ENCODE results near the gene BCL2L12.

The BCL2L12 gene

DNA sequence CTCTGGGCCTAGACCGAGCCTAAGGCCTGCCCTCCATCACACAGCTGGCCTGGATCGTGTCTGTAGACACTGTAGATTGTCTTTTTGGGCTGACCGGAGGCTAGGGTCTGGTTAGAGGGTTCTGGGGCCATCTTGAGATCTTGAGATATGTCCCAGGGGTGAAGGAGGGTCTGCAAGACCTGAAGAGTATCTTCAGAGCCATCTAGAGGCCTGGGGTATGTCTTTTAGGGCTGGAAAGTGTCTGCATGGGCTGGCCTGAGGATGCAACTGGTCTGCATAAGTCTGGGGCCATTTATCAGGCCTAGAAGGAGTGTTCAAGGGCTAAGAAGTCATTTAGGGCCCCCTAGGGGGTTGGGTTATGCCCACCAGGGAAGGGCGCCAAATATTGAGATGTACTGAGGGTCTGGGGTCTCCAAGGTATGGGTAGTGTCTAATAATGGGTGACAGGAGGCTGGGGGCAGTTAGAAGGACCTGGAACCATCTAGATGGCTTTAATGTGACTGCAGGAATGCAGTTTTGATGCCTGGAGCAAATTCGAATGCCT lies 23.2 kb upstream of the BCL2L12 start:
- Histone ChIP-seq H3K36me3 (peaks cover 23% of the 10 kb centered on the region), H3K9me3 (no peaks in the 10 kb centered on the region), H3K27me3 (no peaks in the 10 kb centered on the region), H3K4me1 (peaks cover 8% of the 10 kb centered on the region), H3K4me3 (ENCODE audit: low read depth, low read length) (peak overlapping the region; percentile 84)
- DNase-seq: no peak
- TF ChIP-seq, protein P1, sequence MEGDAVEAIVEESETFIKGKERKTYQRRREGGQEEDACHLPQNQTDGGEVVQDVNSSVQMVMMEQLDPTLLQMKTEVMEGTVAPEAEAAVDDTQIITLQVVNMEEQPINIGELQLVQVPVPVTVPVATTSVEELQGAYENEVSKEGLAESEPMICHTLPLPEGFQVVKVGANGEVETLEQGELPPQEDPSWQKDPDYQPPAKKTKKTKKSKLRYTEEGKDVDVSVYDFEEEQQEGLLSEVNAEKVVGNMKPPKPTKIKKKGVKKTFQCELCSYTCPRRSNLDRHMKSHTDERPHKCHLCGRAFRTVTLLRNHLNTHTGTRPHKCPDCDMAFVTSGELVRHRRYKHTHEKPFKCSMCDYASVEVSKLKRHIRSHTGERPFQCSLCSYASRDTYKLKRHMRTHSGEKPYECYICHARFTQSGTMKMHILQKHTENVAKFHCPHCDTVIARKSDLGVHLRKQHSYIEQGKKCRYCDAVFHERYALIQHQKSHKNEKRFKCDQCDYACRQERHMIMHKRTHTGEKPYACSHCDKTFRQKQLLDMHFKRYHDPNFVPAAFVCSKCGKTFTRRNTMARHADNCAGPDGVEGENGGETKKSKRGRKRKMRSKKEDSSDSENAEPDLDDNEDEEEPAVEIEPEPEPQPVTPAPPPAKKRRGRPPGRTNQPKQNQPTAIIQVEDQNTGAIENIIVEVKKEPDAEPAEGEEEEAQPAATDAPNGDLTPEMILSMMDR (IDR thresholded peaks at IDR 0.05; ENCODE audit: low read depth, low read length): no peak

DNA sequence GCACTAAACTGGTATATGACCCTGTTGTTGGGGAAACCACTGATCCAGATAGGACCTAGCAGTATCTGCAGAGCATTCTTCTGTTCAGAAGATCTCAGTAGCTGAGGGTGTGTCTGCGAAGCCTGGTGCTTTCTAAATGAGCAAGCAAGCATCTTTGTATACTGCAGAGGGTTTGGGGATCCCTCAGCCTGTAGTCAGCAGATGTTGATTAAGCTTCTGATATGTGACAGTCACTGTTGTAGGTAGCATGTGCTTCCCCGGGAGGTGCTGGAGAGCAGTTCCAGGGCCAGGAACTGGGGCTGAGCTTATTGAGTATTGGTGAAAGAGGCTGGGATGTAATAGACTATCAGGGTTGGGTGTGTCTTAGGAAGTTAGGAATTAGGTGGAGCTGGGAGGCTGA lies 22.3 kb upstream of the BCL2L12 start:
- no peak for DNase-seq
- Histone ChIP-seq H3K36me3 (peaks cover 24% of the 10 kb centered on the region), H3K4me3 (ENCODE audit: low read depth, low read length) (no peak overlapping the region), H3K27me3 (no peaks in the 10 kb centered on the region), H3K4me1 (peaks cover 8% of the 10 kb centered on the region), H3K9me3 (no peaks in the 10 kb centered on the region)
- TF ChIP-seq, protein P1 (IDR thresholded peaks at IDR 0.05; ENCODE audit: low read depth, low read length): no peak

DNA sequence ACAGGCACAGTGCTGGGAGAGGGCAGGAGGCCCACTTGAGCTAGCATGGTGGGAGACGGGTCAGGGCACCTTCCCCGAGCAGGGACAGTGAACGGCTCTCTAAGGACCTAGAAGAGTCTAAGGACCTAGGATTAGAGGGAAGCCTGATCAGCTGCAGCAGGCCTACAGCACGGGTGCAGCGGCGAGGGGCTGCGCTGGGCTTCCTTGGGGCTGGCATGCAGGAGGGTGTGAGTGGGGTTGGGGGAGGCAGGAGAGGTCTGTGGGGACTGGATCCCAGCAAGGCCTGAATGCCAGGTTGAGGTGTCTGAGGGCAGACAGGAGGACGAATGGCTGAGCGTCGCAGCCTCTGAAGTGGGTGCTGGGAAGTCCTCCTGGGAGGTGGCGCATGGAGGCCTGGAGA lies 20.1 kb upstream of the BCL2L12 start:
- Histone ChIP-seq H3K36me3 (peaks cover 40% of the 10 kb centered on the region), H3K4me1 (peaks cover 8% of the 10 kb centered on the region), H3K27me3 (no peaks in the 10 kb centered on the region), H3K4me3 (ENCODE audit: low read depth, low read length) (no peak overlapping the region), H3K9me3 (no peaks in the 10 kb centered on the region)
- TF ChIP-seq, protein P1 (IDR thresholded peaks at IDR 0.05; ENCODE audit: low read depth, low read length): no peak
- DNase-seq: no peak

DNA sequence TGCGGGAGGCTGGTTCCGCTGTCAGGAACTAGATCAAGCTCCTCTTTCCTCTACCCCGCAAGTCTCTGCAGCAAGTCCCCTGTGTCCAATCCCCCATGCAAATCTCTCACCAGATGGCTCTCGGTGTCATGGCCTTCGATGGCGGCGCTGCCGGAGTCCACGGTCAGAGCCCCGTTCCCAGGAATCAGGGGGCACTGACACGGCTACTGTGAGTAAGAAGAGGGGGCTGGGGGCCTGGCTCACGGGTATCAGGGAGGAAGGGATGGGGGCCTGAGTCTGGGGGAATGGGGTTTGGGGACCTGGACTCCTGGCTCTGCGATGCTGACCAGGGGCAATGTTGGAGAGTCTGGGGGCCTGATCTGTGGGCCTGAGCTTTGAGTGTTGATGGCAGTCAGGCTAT lies 19.7 kb upstream of the BCL2L12 start:
- no peak overlapping the region for H3K4me3 ChIP-seq (ENCODE audit: low read depth, low read length)

DNA sequence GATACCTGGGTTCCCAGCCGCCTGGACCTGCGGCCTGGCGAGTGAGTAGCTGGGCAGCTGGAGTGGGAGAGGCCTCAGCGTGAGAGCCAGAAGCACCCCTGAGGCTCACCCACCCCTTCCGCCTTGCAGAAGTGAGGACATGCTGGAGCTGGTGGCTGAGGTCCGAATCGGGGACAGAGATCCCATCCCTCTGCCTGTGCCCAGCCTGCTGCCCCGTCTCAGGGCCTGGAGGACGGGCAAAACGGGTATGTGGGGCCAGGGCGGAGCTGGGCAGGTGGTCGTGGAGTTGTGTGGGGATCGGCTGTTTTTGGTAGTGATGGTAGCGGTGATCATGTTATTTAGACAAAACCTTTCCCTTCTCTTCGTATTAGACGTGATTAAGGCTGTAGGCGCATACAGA lies 19.1 kb upstream of the BCL2L12 start:
- Histone ChIP-seq H3K36me3 (peaks cover 44% of the 10 kb centered on the region), H3K4me3 (ENCODE audit: low read depth, low read length) (no peak overlapping the region), H3K9me3 (no peaks in the 10 kb centered on the region), H3K27me3 (no peaks in the 10 kb centered on the region), H3K4me1 (no peaks in the 10 kb centered on the region)
- TF ChIP-seq, protein P1 (IDR thresholded peaks at IDR 0.05; ENCODE audit: low read depth, low read length): no peak
- no peak for DNase-seq

More for the DNA sequence above, 19.7 kb upstream of the BCL2L12 start:
- Histone ChIP-seq H3K27me3 (no peaks in the 10 kb centered on the region), H3K4me1 (peaks cover 5% of the 10 kb centered on the region), H3K36me3 (peaks cover 40% of the 10 kb centered on the region), H3K9me3 (no peaks in the 10 kb centered on the region)
- no peak for DNase-seq
- TF ChIP-seq, protein P1 (IDR thresholded peaks at IDR 0.05; ENCODE audit: low read depth, low read length): no peak

DNA sequence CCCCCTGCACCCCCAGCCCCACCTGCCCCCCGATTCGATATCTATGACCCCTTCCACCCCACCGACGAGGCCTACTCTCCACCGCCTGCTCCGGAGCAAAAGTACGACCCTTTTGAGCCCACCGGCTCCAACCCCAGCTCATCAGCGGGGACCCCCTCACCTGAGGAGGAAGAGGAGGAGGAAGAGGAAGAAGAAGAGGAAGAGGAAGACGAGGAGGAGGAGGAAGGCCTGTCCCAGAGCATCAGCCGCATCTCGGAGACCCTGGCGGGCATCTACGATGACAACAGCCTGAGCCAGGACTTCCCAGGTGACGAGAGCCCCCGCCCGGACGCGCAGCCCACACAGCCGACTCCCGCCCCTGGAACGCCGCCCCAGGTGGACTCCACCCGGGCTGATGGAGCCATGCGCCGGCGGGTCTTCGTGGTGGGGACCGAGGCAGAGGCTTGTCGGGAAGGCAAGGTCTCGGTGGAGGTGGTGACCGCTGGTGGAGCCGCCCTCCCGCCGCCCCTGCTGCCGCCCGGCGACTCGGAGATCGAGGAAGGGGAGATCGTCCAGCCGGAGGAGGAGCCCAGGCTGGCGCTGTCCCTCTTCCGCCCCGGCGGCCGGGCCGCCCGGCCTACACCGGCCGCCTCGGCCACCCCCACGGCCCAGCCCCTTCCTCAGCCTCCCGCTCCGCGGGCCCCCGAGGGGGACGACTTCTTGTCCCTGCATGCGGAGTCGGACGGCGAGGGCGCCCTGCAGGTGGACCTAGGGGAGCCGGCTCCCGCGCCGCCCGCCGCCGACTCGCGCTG lies 14.5 kb upstream of the BCL2L12 start:
- no peaks in the 10 kb centered on the region for H3K27me3 ChIP-seq
- H3K4me3 ChIP-seq (ENCODE audit: low read depth, low read length): no peak overlapping the region
- TF ChIP-seq, protein P1 (IDR thresholded peaks at IDR 0.05; ENCODE audit: low read depth, low read length): no peak
- no peaks in the 10 kb centered on the region for H3K9me3 ChIP-seq
- no peak for DNase-seq
- H3K36me3 ChIP-seq: peaks cover 71% of the 10 kb centered on the region
- H3K4me1 ChIP-seq: no peaks in the 10 kb centered on the region
